Spleen (tissue), 11 donors: ENCODE measurements around the gene EPS8L3. TPM values are rescaled to one million over a fixed set of nuclear protein-coding genes. Genes with fewer than 3 reads are reported as not detected.
"Not testable (repeated sequence)": the region's sequence is repeated elsewhere in the genome, so short reads cannot be mapped to it uniquely, and the experiment has no call there.

ENCODE experiments used
- DNase-seq: peaks from one replicate; pipeline ENCODE4 v3.0.0-alpha.2; 2020
- H3K27ac ChIP-seq, 8 donors: fragments of 200-600 bp; sonication (generic) in 7 of 8; 1 replicate in 4 of 8; 2 replicates in 4 of 8; pipeline versions ENCODE4 v1.5.0 to v1.8.0; 2016 to 2021; ENCODE audit warnings: inconsistent platforms in 4 of 8, mild to moderate bottlenecking in 4 of 8, moderate library complexity in 1 of 8
- H3K27me3 ChIP-seq, 7 donors: fragments of 200-600 bp; sonication (generic) in 6 of 7; replicated peaks in 1 of 7; 1 replicate in 4 of 7; 2 replicates in 3 of 7; pipeline versions ENCODE4 v1.5.0 to v1.8.0; 2016 to 2021; ENCODE audit warnings: inconsistent platforms in 3 of 7, mild to moderate bottlenecking in 1 of 7
- H3K36me3 ChIP-seq, 6 donors: fragments of 200-600 bp; sonication (generic) in 5 of 6; 1 replicate in 4 of 6; 2 replicates in 2 of 6; pipeline versions ENCODE4 v1.5.0 to v1.8.0; 2016 to 2021; ENCODE audit warnings: inconsistent platforms in 2 of 6
- H3K4me1 ChIP-seq, 6 donors: fragments of 200-600 bp; sonication (generic) in 5 of 6; 1 replicate in 3 of 6; 2 replicates in 3 of 6; pipeline versions ENCODE4 v1.5.0 to v1.8.0; 2016 to 2021; ENCODE audit warnings: inconsistent platforms in 3 of 6
- H3K4me3 ChIP-seq, 8 donors: fragments of 200-600 bp; sonication (generic) in 7 of 8; 1 replicate in 4 of 8; 2 replicates in 4 of 8; pipeline versions ENCODE4 v1.5.0 to v1.8.0; 2016 to 2021; ENCODE audit warnings: inconsistent platforms in 4 of 8, mild to moderate bottlenecking in 4 of 8, moderate library complexity in 2 of 8
- H3K9me3 ChIP-seq, 8 donors: fragments of 200-600 bp; sonication (generic) in 7 of 8; 1 replicate in 4 of 8; 2 replicates in 4 of 8; pipeline versions ENCODE4 v1.5.0 to v1.8.0; 2016 to 2021; ENCODE audit warnings: inconsistent platforms in 4 of 8
- CTCF ChIP-seq, 11 experiments: fragments of 200-600 bp in 7 of 11; fragments of 450-650 bp in 4 of 11; sonication (generic) in 4 of 11; IDR thresholded peaks in 8 of 11; conservative IDR thresholded peaks in 3 of 11; 1 replicate in 7 of 11; 2 replicates in 4 of 11; pipeline versions ENCODE4 v1.4.0 to v1.8.0; 2016 to 2021; ENCODE audit warnings: antibody characterized with exemption in 11 of 11, inconsistent platforms in 4 of 11, mild to moderate bottlenecking in 1 of 11
- POLR2A ChIP-seq, 3 donors: fragments of 450-650 bp; IDR thresholded peaks; one replicate each; pipeline ENCODE4 v1.5.1; 2017; ENCODE audit warnings: antibody characterized with exemption in 3 of 3, mild to moderate bottlenecking in 1 of 3
- POLR2AphosphoS5 ChIP-seq, 3 donors: sonication (generic); formaldehyde crosslinking; IDR thresholded peaks; one replicate each; pipeline ENCODE4 v1.5.1; 2017; ENCODE audit warnings: antibody characterized with exemption in 3 of 3
- WGBS, 5 donors: extraction: QIAGEN DNeasy Blood & Tissue Kit in 3 of 5; methylation state at CpG; one replicate each; pipeline versions ENCODE4 v1.1.5 to v1.1.7; 2013 to 2018; 5-methylcytosine and 5-hydroxymethylcytosine counted together
- intact Hi-C: fragments of 100-400 bp; cut with DNase I; formaldehyde crosslinking; loops from one replicate; pipeline ENCODE4 v1.15.0; 2023; ENCODE audit warnings: low total_unique reads
- polyA plus RNA-seq, 3 donors: library from polyadenylated mRNA; stranded (reverse); fragments of 200-250 nt; gene quantifications; one replicate each; pipeline ENCODE4 v1.2.1, GENCODE V29; 2013
- total RNA-seq, 7 donors: library from RNA; depleted of rRNA in 3 of 7; stranded (reverse); fragments of >200 nt in 3 of 7; fragmentation: NEBNext Ultra II Directional in 4 of 7; extraction: Animal tissue kit (Norgen Biotek cat#: 25700) in 4 of 7; gene quantifications; one replicate each; pipeline versions ENCODE4 v1.1.0 to v1.2.1, GENCODE V29; 2016 to 2021
- donor health status: healthy with polysubstance abuse.
- donor health status: DM: no; HTN: no; CAD: no; lungs with moderate emphysema.
- donor health status: DM: no; HTN: no; CAD: no.
- donor health status: Bipolar disorder and iron deficiency.
- donor health status: healthy.
- donor health status: DM: no; HTN: no; CAD: no.
- donor health status: DM: yes; HTN: yes; CAD: no.

The EPS8L3 gene
- total and polyA plus RNA-seq, 10 donors, result 1.2 TPM; not detected in 9

GRCh38 chr1:109705411-109705810 lies 58.3 kb downstream of the EPS8L3 start:
- H3K9me3 ChIP-seq, result peaks cover 0 to 40% (median 27%) of the 10 kb centered on the region in 8 donors
- peaks cover 0 to 4% (median 0%) of the 10 kb centered on the region in 6 donors for H3K36me3 ChIP-seq
- H3K4me1 ChIP-seq, result no peaks in the 10 kb centered on the region
- no peak for DNase-seq
- TF ChIP-seq CTCF (IDR thresholded peaks at IDR 0.05 in 8 of 11, conservative IDR thresholded peaks at IDR 0.05 in 3 of 11) (no peak), POLR2AphosphoS5 (IDR thresholded peaks at IDR 0.05) (no peak), POLR2A (IDR thresholded peaks at IDR 0.05) (no peak)
- 89 to 96% (median 92%) methylated on average over 4 of the region's 4 CpGs for WGBS, 5 donors
- no peaks in the 10 kb centered on the region for H3K27me3 ChIP-seq
- intact Hi-C loops, result no loop called here
- no peak overlapping the region for H3K4me3 ChIP-seq
- H3K27ac ChIP-seq, result no peak overlapping the region

- no peaks in the 10 kb centered on the region for H3K27me3 ChIP-seq
- TF ChIP-seq CTCF (IDR thresholded peaks at IDR 0.05 in 8 of 11, conservative IDR thresholded peaks at IDR 0.05 in 3 of 11), result no peak
- no peak for TF ChIP-seq POLR2A (IDR thresholded peaks at IDR 0.05)
- TF ChIP-seq POLR2AphosphoS5 (IDR thresholded peaks at IDR 0.05), result no peak
- 70 to 87% (median 83%) methylated on average over 8 of the region's 8 CpGs for WGBS, 5 donors
- no peaks in the 10 kb centered on the region for H3K4me1 ChIP-seq
- no peak overlapping the region for H3K27ac ChIP-seq
- no peak for DNase-seq
- intact Hi-C loops, result no loop called here
- no peak overlapping the region for H3K4me3 ChIP-seq
- H3K9me3 ChIP-seq, result peaks cover 0 to 32% (median 21%) of the 10 kb centered on the region in 8 donors
- peaks cover 0 to 4% (median 0%) of the 10 kb centered on the region in 6 donors for H3K36me3 ChIP-seq
These were observed 59.5 kb downstream of the EPS8L3 start for GRCh38 chr1:109704173-109704572.

GRCh38 chr1:109702940-109703339 lies 60.8 kb downstream of the EPS8L3 start:
- H3K27me3 ChIP-seq, DNase-seq, H3K36me3 ChIP-seq, intact Hi-C loops, H3K4me3 ChIP-seq, H3K27ac ChIP-seq, H3K4me1 ChIP-seq: not testable (repeated sequence)
- WGBS, 5 donors, result 74 to 84% (median 77%) methylated on average over 3 of the region's 3 CpGs
- peaks cover 0 to 20% (median 9%) of the 10 kb centered on the region in 8 donors for H3K9me3 ChIP-seq

Other genes starting within 250 kb of the EPS8L3 start
- gene GPR61, start 224.1 kb downstream of the EPS8L3 start, total RNA-seq, result not detected
- not detected for gene GPR61, start 224.1 kb downstream of the EPS8L3 start, polyA plus RNA-seq
- 10 to 100 TPM in 4 of 7 donors, 1 to 10 TPM in 3; 7.4 to 11.4 (median 10.4) TPM for gene GNAI3, start 215.3 kb downstream of the EPS8L3 start, total RNA-seq
- 1 to 10 TPM; 1.8 to 3.3 (median 2.7) TPM for gene GNAI3, start 215.3 kb downstream of the EPS8L3 start, polyA plus RNA-seq
- under 1 TPM in 2 of 7 donors, not detected in 5; 0.59 to 0.92 TPM for gene GNAT2, start 144.3 kb downstream of the EPS8L3 start, total RNA-seq
- under 1 TPM in 1 of 3 donors, not detected in 2; 0.08 TPM for gene GNAT2, start 144.3 kb downstream of the EPS8L3 start, polyA plus RNA-seq
- 100 to 1,000 TPM; 112 to 193 (median 170) TPM for gene AMPD2, start 144.1 kb downstream of the EPS8L3 start, total RNA-seq
- 10 to 100 TPM; 25.2 to 66.1 (median 60.3) TPM for gene AMPD2, start 144.1 kb downstream of the EPS8L3 start, polyA plus RNA-seq
- 10 to 100 TPM; 23.4 to 53.8 (median 33.8) TPM for gene GSTM4, start 107.8 kb downstream of the EPS8L3 start, total RNA-seq
- gene GSTM4, start 107.8 kb downstream of the EPS8L3 start, polyA plus RNA-seq, result 10 to 100 TPM; 14.8 to 37.8 (median 16.5) TPM
- 100 to 1,000 TPM in 1 of 7 donors, 10 to 100 TPM in 6; 34.8 to 100 (median 52.2) TPM for gene GSTM2, start 95.9 kb downstream of the EPS8L3 start, total RNA-seq
- 10 to 100 TPM; 26.2 to 80.9 (median 67.9) TPM for gene GSTM2, start 95.9 kb downstream of the EPS8L3 start, polyA plus RNA-seq
- gene GSTM1, start 76.1 kb downstream of the EPS8L3 start, total RNA-seq, result 10 to 100 TPM in 4 of 7 donors, not detected in 3; 40.8 to 98.6 (median 65.9) TPM
- gene GSTM1, start 76.1 kb downstream of the EPS8L3 start, polyA plus RNA-seq, result 10 to 100 TPM in 2 of 3 donors, under 1 TPM in 1; 0.47 to 74.4 (median 41.6) TPM
- 10 to 100 TPM in 1 of 7 donors, 1 to 10 TPM in 6; 1.4 to 13.1 (median 3.7) TPM for gene GSTM5, start 51.7 kb downstream of the EPS8L3 start, total RNA-seq
- 1 to 10 TPM; 2.8 to 4.2 (median 3.4) TPM for gene GSTM5, start 51.7 kb downstream of the EPS8L3 start, polyA plus RNA-seq
- gene GSTM3, start 22.9 kb downstream of the EPS8L3 start, total RNA-seq, result 10 to 100 TPM in 6 of 7 donors, 1 to 10 TPM in 1; 8.9 to 42.4 (median 21.9) TPM
- 10 to 100 TPM; 11.2 to 44.0 (median 16.9) TPM for gene GSTM3, start 22.9 kb downstream of the EPS8L3 start, polyA plus RNA-seq
- 100 to 1,000 TPM in 4 of 7 donors, 10 to 100 TPM in 3; 54.2 to 207 (median 112) TPM for gene CSF1, start 146.9 kb upstream of the EPS8L3 start, total RNA-seq
- 10 to 100 TPM in 1 of 3 donors, 1 to 10 TPM in 2; 5.8 to 17.3 (median 8.1) TPM for gene CSF1, start 146.9 kb upstream of the EPS8L3 start, polyA plus RNA-seq
- gene AHCYL1, start 220.8 kb upstream of the EPS8L3 start, total RNA-seq, result 10 to 100 TPM; 47.1 to 65.3 (median 52.7) TPM
- 10 to 100 TPM; 16.2 to 29.9 (median 21.1) TPM for gene AHCYL1, start 220.8 kb upstream of the EPS8L3 start, polyA plus RNA-seq